GM12878 (cell line): Measurements from ENCODE around the gene MROH2A. TPM values are rescaled to one million over a fixed set of nuclear protein-coding genes. Genes with fewer than 3 reads are reported as not detected.

Experiments used
- ATAC-seq: fragments of 200-7000 bp; cut with Tn5 transposase; 3 replicates; pipeline ENCODE4 v1.9.1; 2020; ENCODE audit warnings: mild to moderate bottlenecking, moderate library complexity
- BruUV-seq: library from RNA; stranded (reverse); fragments of 400-500 nt; replicated peaks from 2 replicates; lab custom pipeline; 2021; lab: Mats Ljungman, UMichigan
- CTCF ChIA-PET: fragments of 300-600 bp; sonication (Branson Sonifier 250); formaldehyde crosslinking; extraction: SDS; loops from one replicate; lab custom pipeline; 2021; ENCODE audit warnings: inconsistent platforms; lab: Yijun Ruan, JAX
- POLR2A ChIA-PET: fragments of 350-600 bp; formaldehyde crosslinking; extraction: SDS; loops from one replicate; lab custom pipeline; 2021; ENCODE audit warnings: inconsistent platforms; lab: Charles Lee
- RAD21 ChIA-PET: fragments of 300-600 bp; sonication (Branson Sonifier 250); formaldehyde crosslinking; loops from one replicate; lab custom pipeline; 2023; ENCODE audit warnings: antibody characterized with exemption; ENCODE audit not compliant: unreplicated experiment; lab: Charles Lee
- SMC1A ChIA-PET: fragments of 300-600 bp; sonication (Branson Sonifier 250); formaldehyde crosslinking; loops from one replicate; lab custom pipeline; 2023; ENCODE audit not compliant: unreplicated experiment, uncharacterized antibody; lab: Charles Lee
- DNase-seq: peaks from one replicate; pipeline ENCODE4 v3.0.0-alpha.2; 2011; ENCODE audit warnings: low read depth, low spot score
- FAIRE-seq: peaks from 3 replicates; lab custom pipeline; 2011; peaks lifted over from hg19 to GRCh38; lab: Jason Lieb, UNC
- H2AFZ ChIP-seq: 2 replicates; pipeline ENCODE4 v1.6.0; 2011; ENCODE audit warnings: low read depth, low read length, control low read depth; ENCODE audit not compliant: control insufficient read depth
- H3K27ac ChIP-seq: 2 replicates; pipeline ENCODE4 v1.5.1; 2011; ENCODE audit warnings: control low read depth; ENCODE audit not compliant: control insufficient read depth, insufficient read depth
- H3K27me3 ChIP-seq, 2 experiments: replicated peaks in 1 of 2; 2 replicates each; pipeline versions ENCODE4 v1.6.0 to v1.6.1; 2011; ENCODE audit warnings: low read length in 1 of 2; ENCODE audit not compliant: control insufficient read depth in 2 of 2, insufficient read depth in 2 of 2
- H3K36me3 ChIP-seq, 2 experiments: 2 replicates each; pipeline ENCODE4 v1.5.1; 2011; ENCODE audit warnings: low read length in 1 of 2; ENCODE audit not compliant: control insufficient read depth in 2 of 2, insufficient read depth in 2 of 2
- H3K4me1 ChIP-seq: 2 replicates; pipeline ENCODE4 v1.6.1; 2011; ENCODE audit warnings: mild to moderate bottlenecking, low read length, moderate library complexity, mixed read lengths; ENCODE audit not compliant: control insufficient read depth, insufficient read depth
- H3K4me2 ChIP-seq: 2 replicates; pipeline ENCODE4 v1.6.0; 2011; ENCODE audit warnings: control low read depth; ENCODE audit not compliant: control insufficient read depth, insufficient read depth
- H3K4me3 ChIP-seq: fragments of 200-600 bp; sonication (generic); 2 replicates; pipeline ENCODE4 v1.5.1; 2016
- H3K79me2 ChIP-seq: 2 replicates; pipeline ENCODE4 v1.6.0; 2011; ENCODE audit warnings: low read length; ENCODE audit not compliant: control insufficient read depth, insufficient read depth
- H3K9ac ChIP-seq: 2 replicates; pipeline ENCODE4 v1.8.0; 2011; ENCODE audit warnings: low read length, control low read depth, mixed read lengths; ENCODE audit not compliant: control insufficient read depth, insufficient read depth
- H3K9me3 ChIP-seq: replicated peaks from 3 replicates; pipeline ENCODE4 v1.5.1; 2011; ENCODE audit warnings: mild to moderate bottlenecking, low read length; ENCODE audit not compliant: control insufficient read depth, insufficient read depth
- H4K20me1 ChIP-seq: 2 replicates; pipeline ENCODE4 v1.6.0; 2011; ENCODE audit not compliant: control insufficient read depth, insufficient read depth
- E4F1 ChIP-seq: fragments of 450-650 bp; IDR thresholded peaks from 2 replicates; pipeline ENCODE4 v1.6.1; 2018; ENCODE audit warnings: borderline replicate concordance, mild to moderate bottlenecking; ENCODE audit not compliant: partially characterized antibody
- NBN ChIP-seq: fragments of 450-650 bp; IDR thresholded peaks from 2 replicates; pipeline ENCODE4 v1.6.1; 2016
- NR2C2 ChIP-seq: IDR thresholded peaks from 2 replicates; pipeline ENCODE4 v1.6.1; 2011; ENCODE audit warnings: borderline replicate concordance, low read depth; ENCODE audit not compliant: control insufficient read depth, insufficient read length
- RAD21 ChIP-seq: IDR thresholded peaks from 2 replicates; pipeline ENCODE4 v1.6.1; 2011; ENCODE audit warnings: mild to moderate bottlenecking, low read depth, low read length, moderate library complexity; ENCODE audit not compliant: insufficient read depth
- SKIL ChIP-seq: fragments of 450-650 bp; IDR thresholded peaks from 2 replicates; pipeline ENCODE4 v1.6.1; 2017; ENCODE audit warnings: mild to moderate bottlenecking, low read depth, inconsistent platforms; ENCODE audit not compliant: poor library complexity, severe bottlenecking
- WGBS: methylation state at CpG from one replicate; pipeline ENCODE4 v1.1.6; 2016; ENCODE audit warnings: low lambda C conversion rate; ENCODE audit not compliant: insufficient replicate concordance, insufficient coverage; ENCODE audit errors: missing lambda C conversion rate; 5-methylcytosine and 5-hydroxymethylcytosine counted together
- in situ Hi-C: fragments of 300-500 bp; cut with MboI; formaldehyde crosslinking; loops from 9 replicates; pipeline ENCODE4 v1.14.3; 2018; ENCODE audit warnings: mixed read lengths
- intact Hi-C: fragments of 100-400 bp; cut with micrococcal nuclease; formaldehyde crosslinking; loops from one replicate; pipeline ENCODE4 v1.14.2; 2022; ENCODE audit not compliant: unreplicated experiment
- polyA plus RNA-seq, 11 experiments: library from polyadenylated mRNA; depleted of rRNA in 4 of 11; unstranded in 6 of 11; stranded (reverse) in 5 of 11; fragments of >200 nt; fragmentation: Nextera tagmentation in 4 of 11; fragmentation: Illumina TruSeq in 1 of 11; extraction: Ambion mirVana in 4 of 11; extraction: Trizol in 1 of 11; gene quantifications; 1 replicate in 1 of 11; 2 replicates in 10 of 11; pipeline versions ENCODE4 v1.2.1 to v1.2.3, GENCODE V29; 2011 to 2016; ENCODE audit warnings: inconsistent platforms in 2 of 11, missing spikeins in 2 of 11, low read depth in 1 of 11
- total RNA-seq, 4 experiments: library from RNA; depleted of rRNA in 3 of 4; stranded (reverse); fragments of >200 nt in 3 of 4; fragmentation: Illumina TruSeq in 1 of 4; extraction: Trizol in 1 of 4; gene quantifications; 2 replicates each; pipeline versions ENCODE4 v1.2.1 to v1.2.3, GENCODE V29; 2013 to 2021

Gene MROH2A
- total and polyA plus RNA-seq, 10 of the 15 experiments (the other 5 are each of a cell fraction or from before 2014, with no cell fraction given) = not detected

- Histone ChIP-seq H3K27me3 (no peaks in the 10 kb centered on the region), H3K27ac (no peak overlapping the region), H4K20me1 (no peaks in the 10 kb centered on the region)
- 48% methylated on average over 10 of the region's 10 CpGs for WGBS
- TF ChIP-seq RAD21 = no peak
- no peak for TF ChIP-seq NR2C2
- no peak for TF ChIP-seq E4F1
- no peak for TF ChIP-seq SKIL
- no peak for TF ChIP-seq NBN
- TF ChIP-seq, all 136 proteins: peak for 0
- Histone ChIP-seq H2AFZ (no peak overlapping the region), H3K4me1 (no peaks in the 10 kb centered on the region), H3K9me3 (no peaks in the 10 kb centered on the region; the same call in 2 of the 3 replicates), H3K36me3 (no peaks in the 10 kb centered on the region), H3K4me2 (no peak overlapping the region), H3K4me3 (no peak overlapping the region), H3K9ac (no peak overlapping the region), H3K79me2 (no peaks in the 10 kb centered on the region)
- intact Hi-C loops = no loop called here
- ChIA-PET POLR2A (no interaction called here), CTCF (no interaction called here), RAD21 (no interaction called here), SMC1A (no interaction called here)
- in situ Hi-C loops = no loop called here
- no peak for FAIRE-seq
- no TSS peak for BruUV-seq
- ATAC-seq = no peak
- DNase-seq = no peak
Observed at GRCh38 chr2:233746475-233747282, 31.5 kb upstream of the MROH2A start.
